Neuronal stem cell (in vitro differentiated cells): ENCODE measurements around the gene UCK2.

Experiments used
- DNase-seq: peaks from one replicate; pipeline ENCODE4 v3.0.0-alpha.2; 2013; ENCODE audit warnings: low spot score
- H2AFZ ChIP-seq: one replicate; pipeline ENCODE4 v1.6.1; 2013; ENCODE audit warnings: mild to moderate bottlenecking, low read length, inconsistent platforms
- H2AK5ac ChIP-seq: 2 replicates; pipeline ENCODE4 v1.6.1; 2013; ENCODE audit warnings: low read depth, mild to moderate bottlenecking, inconsistent platforms, low read length, moderate library complexity, mixed read lengths
- H2BK120ac ChIP-seq: 2 replicates; pipeline ENCODE4 v1.6.1; 2013; ENCODE audit warnings: low read depth, mild to moderate bottlenecking, inconsistent platforms, low read length, moderate library complexity, mixed read lengths
- H2BK12ac ChIP-seq: one replicate; pipeline ENCODE4 v1.6.1; 2013; ENCODE audit warnings: low read length, inconsistent platforms
- H2BK15ac ChIP-seq: 2 replicates; pipeline ENCODE4 v1.6.1; 2013; ENCODE audit warnings: mild to moderate bottlenecking, low read length, inconsistent platforms, mixed read lengths
- H2BK5ac ChIP-seq: one replicate; pipeline ENCODE4 v1.6.1; 2013; ENCODE audit warnings: inconsistent platforms, mild to moderate bottlenecking, low read length, moderate library complexity
- H3K14ac ChIP-seq: one replicate; pipeline ENCODE4 v1.6.1; 2013; ENCODE audit warnings: low read length, inconsistent platforms
- H3K18ac ChIP-seq: 2 replicates; pipeline ENCODE4 v1.6.1; 2013; ENCODE audit warnings: low read length, inconsistent platforms
- H3K23ac ChIP-seq: 2 replicates; pipeline ENCODE4 v1.6.1; 2013; ENCODE audit warnings: low read depth, mild to moderate bottlenecking, mixed read lengths, low read length, inconsistent platforms; ENCODE audit not compliant: poor library complexity
- H3K27ac ChIP-seq: replicated peaks from 3 replicates; pipeline ENCODE4 v1.5.1; 2013; ENCODE audit warnings: low read length, inconsistent platforms
- H3K27me3 ChIP-seq, 3 experiments: 2 replicates each; pipeline ENCODE4 v1.6.1; 2013; ENCODE audit warnings: low read length in 3 of 3, mild to moderate bottlenecking in 2 of 3, inconsistent platforms in 1 of 3, low read depth in 1 of 3, mixed read lengths in 1 of 3, moderate library complexity in 1 of 3; ENCODE audit not compliant: control insufficient read depth in 3 of 3, insufficient read depth in 3 of 3
- H3K36me3 ChIP-seq, 2 donors: replicated peaks in 1 of 2; 2 replicates each; pipeline ENCODE4 v1.6.1; 2013; ENCODE audit warnings: low read length in 2 of 2; ENCODE audit not compliant: control insufficient read depth in 2 of 2, insufficient read depth in 2 of 2
- H3K4ac ChIP-seq: 2 replicates; pipeline ENCODE4 v1.6.1; 2013; ENCODE audit warnings: inconsistent platforms, mild to moderate bottlenecking, low read length, moderate library complexity
- H3K4me1 ChIP-seq, 2 donors: 1 replicate in 1 of 2; 2 replicates in 1 of 2; pipeline ENCODE4 v1.6.1; 2013; ENCODE audit warnings: low read length in 2 of 2, low read depth in 1 of 2; ENCODE audit not compliant: control insufficient read depth in 2 of 2, insufficient read depth in 1 of 2
- H3K4me2 ChIP-seq: one replicate; pipeline ENCODE4 v1.6.1; 2013; ENCODE audit warnings: mild to moderate bottlenecking, low read length, inconsistent platforms; ENCODE audit not compliant: insufficient read depth, poor library complexity, severe bottlenecking
- H3K4me3 ChIP-seq, 2 donors: 2 replicates each; pipeline ENCODE4 v1.5.1; 2013; ENCODE audit warnings: low read length in 2 of 2, mild to moderate bottlenecking in 2 of 2, inconsistent platforms in 1 of 2, moderate library complexity in 1 of 2
- H3K79me1 ChIP-seq: one replicate; pipeline ENCODE4 v1.6.1; 2013; ENCODE audit warnings: low read depth, mild to moderate bottlenecking, inconsistent platforms, low read length, moderate library complexity
- H3K9ac ChIP-seq: one replicate; pipeline ENCODE4 v1.6.1; 2013; ENCODE audit warnings: mild to moderate bottlenecking, low read depth, low read length, inconsistent platforms; ENCODE audit not compliant: poor library complexity
- H3K9me3 ChIP-seq, 2 donors: replicated peaks in 1 of 2; 2 replicates each; pipeline versions ENCODE3 to v1.6.1; 2013; ENCODE audit warnings: low read length in 2 of 2, mild to moderate bottlenecking in 2 of 2, inconsistent platforms in 1 of 2, low read depth in 1 of 2, mixed read lengths in 1 of 2, moderate library complexity in 1 of 2; ENCODE audit not compliant: control insufficient read depth in 2 of 2, insufficient read depth in 1 of 2
- H4K8ac ChIP-seq: one replicate; pipeline ENCODE4 v1.6.1; 2013; ENCODE audit warnings: low read depth, mild to moderate bottlenecking, inconsistent platforms, low read length, moderate library complexity
- H4K91ac ChIP-seq: one replicate; pipeline ENCODE4 v1.6.1; 2013; ENCODE audit warnings: low read length, low read depth, mild to moderate bottlenecking, inconsistent platforms; ENCODE audit not compliant: poor library complexity
- WGBS, 2 donors: extraction: QIAGEN DNeasy Blood & Tissue Kit; methylation state at CpG; one replicate each; pipeline ENCODE4 v1.1.7; 2013; ENCODE audit warnings: missing lambda C conversion rate in 2 of 2, mixed read lengths in 1 of 2; ENCODE audit not compliant: insufficient read length in 2 of 2, insufficient replicate concordance in 1 of 2; ENCODE audit errors: extremely low coverage in 2 of 2; 5-methylcytosine and 5-hydroxymethylcytosine counted together

Gene UCK2

DNA sequence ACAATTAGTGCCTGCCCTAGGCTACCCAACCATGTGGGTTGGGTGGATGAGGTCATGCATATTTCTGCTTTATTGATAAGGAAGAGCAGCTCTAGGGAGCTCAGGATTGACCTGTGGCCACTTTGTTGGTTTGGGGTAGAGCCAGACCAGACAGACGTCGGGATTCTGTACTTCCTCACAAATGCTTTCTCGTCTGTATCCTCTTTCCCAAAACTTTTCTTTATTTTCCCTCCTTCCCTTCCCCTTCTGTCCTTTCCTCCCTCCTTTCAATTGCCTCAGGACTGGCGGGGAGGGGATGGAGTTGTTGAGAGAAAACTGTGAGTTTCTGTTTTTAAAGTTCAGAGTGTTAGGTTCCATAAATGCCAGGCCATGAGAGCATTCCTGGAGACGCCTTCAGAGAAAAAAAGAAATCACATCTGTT, 68.0 kb downstream of the UCK2 start:
- Histone ChIP-seq H3K4me2 (no peak overlapping the region), H3K23ac (no peak overlapping the region), H2AK5ac (no peak overlapping the region), H2BK12ac (no peak overlapping the region), H3K27ac (no peak overlapping the region), H3K9ac (no peak overlapping the region), H3K36me3 (peaks cover 45 to 100% of the 10 kb centered on the region in 2 donors), H3K9me3 (peaks cover 2 to 7% of the 10 kb centered on the region in 2 donors), H3K4me1 (no peaks in the 10 kb centered on the region), H3K4ac (no peak overlapping the region), H3K79me1 (peaks cover 4% of the 10 kb centered on the region), H4K8ac (no peak overlapping the region), H3K18ac (no peak overlapping the region), H3K14ac (no peak overlapping the region), H2AFZ (no peak overlapping the region), H4K91ac (no peak overlapping the region), H3K4me3 (no peak overlapping the region), H2BK15ac (no peak overlapping the region), H2BK5ac (no peak overlapping the region), H3K27me3 (no peaks in the 10 kb centered on the region), H2BK120ac (no peak overlapping the region)
- no peak for DNase-seq
- WGBS, 2 donors = no CpG with 5 or more reads among the region's 5 CpGs

DNA sequence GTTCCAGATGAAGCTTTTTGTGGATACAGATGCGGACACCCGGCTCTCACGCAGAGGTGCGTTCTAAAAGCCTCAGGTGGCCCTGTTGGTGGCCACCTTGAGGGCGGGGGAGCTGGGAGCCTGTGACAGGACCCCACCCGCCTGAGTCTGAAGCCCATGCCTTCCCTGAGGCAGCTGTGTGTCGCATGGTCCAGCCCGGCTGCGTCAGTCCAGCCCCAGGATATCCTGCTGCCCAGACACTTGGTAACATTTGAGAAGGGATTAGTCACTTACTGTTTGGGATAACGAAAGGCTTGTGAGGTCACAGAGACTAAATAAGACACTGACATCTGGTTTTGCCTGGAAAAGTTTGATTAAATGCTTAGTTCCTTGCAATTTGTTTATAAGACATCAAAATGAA, 68.9 kb downstream of the UCK2 start:
- WGBS, 2 donors = no CpG with 5 or more reads among the region's 10 CpGs
- Histone ChIP-seq H3K18ac (no peak overlapping the region), H2BK5ac (no peak overlapping the region), H2BK120ac (no peak overlapping the region), H3K4me2 (no peak overlapping the region), H3K23ac (no peak overlapping the region), H3K4ac (no peak overlapping the region), H3K9ac (no peak overlapping the region), H2AK5ac (no peak overlapping the region), H2BK12ac (no peak overlapping the region), H3K27me3 (no peaks in the 10 kb centered on the region), H2BK15ac (no peak overlapping the region), H4K8ac (no peak overlapping the region), H2AFZ (no peak overlapping the region), H3K4me3 (no peak overlapping the region), H3K79me1 (peaks cover 4% of the 10 kb centered on the region), H3K9me3 (peaks cover under 1 to 7% of the 10 kb centered on the region in 2 donors), H3K36me3 (peaks cover 45 to 100% of the 10 kb centered on the region in 2 donors), H4K91ac (no peak overlapping the region), H3K14ac (no peak overlapping the region), H3K4me1 (no peaks in the 10 kb centered on the region), H3K27ac (no peak overlapping the region)
- no peak for DNase-seq

DNA sequence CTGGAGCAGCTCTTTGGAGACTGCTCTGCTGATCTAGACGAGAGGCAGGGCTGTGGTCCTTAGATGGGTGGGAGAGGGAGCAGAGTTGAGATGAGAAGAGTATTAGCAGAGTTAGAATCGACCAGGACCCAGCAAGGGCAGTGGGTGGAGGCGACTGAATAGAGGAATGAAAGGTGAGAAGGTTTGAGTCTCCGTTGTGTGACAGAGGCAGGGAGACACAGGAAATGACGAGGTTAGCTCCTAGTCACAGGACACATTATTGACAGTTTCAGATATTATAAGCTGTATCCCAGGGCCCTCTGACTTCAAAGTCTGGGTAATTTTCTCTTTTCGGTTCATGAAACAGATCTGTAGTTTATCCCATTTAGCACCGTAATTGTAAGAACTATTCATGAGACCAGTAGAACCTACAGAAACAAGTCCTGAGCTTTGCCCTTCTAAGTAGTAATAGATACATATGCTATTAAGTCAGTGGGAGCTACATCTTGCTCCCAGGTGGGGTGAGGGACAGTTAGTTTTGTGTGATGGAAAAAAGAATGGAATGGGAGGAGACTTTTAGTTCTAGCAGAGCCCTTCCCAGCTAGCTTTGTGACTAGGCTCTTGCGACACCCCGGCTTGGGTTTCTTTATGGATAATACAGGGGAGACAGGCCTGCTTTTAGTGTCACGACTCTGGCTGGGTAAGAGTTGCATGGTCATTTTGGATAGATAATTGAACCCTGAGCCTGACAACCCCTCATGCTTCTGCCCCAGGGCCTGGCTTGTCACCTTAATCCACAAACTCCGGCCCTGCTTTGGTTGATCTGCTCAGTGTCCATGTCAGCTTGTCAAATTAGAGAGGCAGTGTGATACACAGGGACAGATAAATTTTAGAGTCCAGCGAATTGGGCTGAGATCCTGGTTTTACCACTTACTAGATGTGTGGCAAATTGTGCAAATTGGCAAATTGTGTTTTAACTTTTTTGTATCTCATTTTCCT, 70.2 kb downstream of the UCK2 start:
- no peak overlapping the region for H2BK120ac ChIP-seq
- no peaks in the 10 kb centered on the region for H3K27me3 ChIP-seq
- H3K4ac ChIP-seq = no peak overlapping the region
- H3K9me3 ChIP-seq = no peaks in the 10 kb centered on the region
- no peak overlapping the region for H3K4me3 ChIP-seq
- no peak overlapping the region for H3K14ac ChIP-seq
- no peak overlapping the region for H4K91ac ChIP-seq
- no peak overlapping the region for H4K8ac ChIP-seq
- DNase-seq = no peak
- no peak overlapping the region for H3K9ac ChIP-seq
- H2AFZ ChIP-seq = no peak overlapping the region
- H2BK15ac ChIP-seq = no peak overlapping the region
- H2AK5ac ChIP-seq = no peak overlapping the region
- no peak overlapping the region for H3K4me2 ChIP-seq
- peaks cover 4% of the 10 kb centered on the region for H3K79me1 ChIP-seq
- no peak overlapping the region for H3K23ac ChIP-seq
- no peak overlapping the region for H3K18ac ChIP-seq
- no peak overlapping the region for H3K27ac ChIP-seq
- H2BK12ac ChIP-seq = no peak overlapping the region
- H3K36me3 ChIP-seq = peaks cover 33 to 94% of the 10 kb centered on the region in 2 donors
- no peak overlapping the region for H2BK5ac ChIP-seq
- no peaks in the 10 kb centered on the region for H3K4me1 ChIP-seq
- no CpG with 5 or more reads among the region's 12 CpGs for WGBS, 2 donors

GRCh38 chr1:165898837-165899236, 71.4 kb downstream of the UCK2 start:
- no peak overlapping the region for H3K27ac ChIP-seq
- H3K18ac ChIP-seq = no peak overlapping the region
- no peak overlapping the region for H4K91ac ChIP-seq
- no peak for DNase-seq
- no peak overlapping the region for H2AFZ ChIP-seq
- H2BK15ac ChIP-seq = no peak overlapping the region
- H3K9ac ChIP-seq = no peak overlapping the region
- H3K23ac ChIP-seq = no peak overlapping the region
- no peak overlapping the region for H2BK5ac ChIP-seq
- H3K4me1 ChIP-seq = no peaks in the 10 kb centered on the region
- H3K4ac ChIP-seq = no peak overlapping the region
- no peak overlapping the region for H2AK5ac ChIP-seq
- no peaks in the 10 kb centered on the region for H3K27me3 ChIP-seq
- peaks cover 4% of the 10 kb centered on the region for H3K79me1 ChIP-seq
- H2BK12ac ChIP-seq = no peak overlapping the region
- no CpG with 5 or more reads among the region's 3 CpGs for WGBS, 2 donors
- no peak overlapping the region for H2BK120ac ChIP-seq
- H3K4me2 ChIP-seq = no peak overlapping the region
- H3K36me3 ChIP-seq = peaks cover 39 to 94% of the 10 kb centered on the region in 2 donors
- H4K8ac ChIP-seq = no peak overlapping the region
- no peak overlapping the region for H3K4me3 ChIP-seq
- no peak overlapping the region for H3K14ac ChIP-seq
- no peaks in the 10 kb centered on the region for H3K9me3 ChIP-seq
